Measurements from ENCODE around the gene CCDC154. TPM values are rescaled to one million over a fixed set of nuclear protein-coding genes. Genes with fewer than 3 reads are reported as not detected.

CCDC154 gene
- total and polyA plus RNA-seq, 2 donors (not counting 3 experiments of a cell fraction or from before 2014, with no cell fraction given) = 0.65 to 0.75 TPM

GRCh38 chr16:1433756-1434155 is 10.6 kb downstream of the CCDC154 start:
- ChIA-PET CTCF (no interaction called here), POLR2A (no interaction called here)
- H3K36me3 ChIP-seq (ENCODE audit: control insufficient read depth in 2 of 2, extremely low read depth in 1 of 2, insufficient read depth in 2 of 2, low read length in 2 of 2) = no peaks in the 10 kb centered on the region
- no peaks in the 10 kb centered on the region for H3K79me2 ChIP-seq (ENCODE audit: control insufficient read depth, insufficient read depth, low read length)
- no peak for TF ChIP-seq EZH2 (IDR thresholded peaks at IDR 0.05; ENCODE audit: borderline replicate concordance, low read depth, low read length, severe bottlenecking)
- no peak for TF ChIP-seq MAX (IDR thresholded peaks at IDR 0.05; ENCODE audit: insufficient read depth, insufficient read length)
- TF ChIP-seq POLR2A (IDR thresholded peaks at IDR 0.05; ENCODE audit: low read depth, low read length) = no peak
- TF ChIP-seq POLR2AphosphoS5 (IDR thresholded peaks at IDR 0.05; ENCODE audit: insufficient read depth, low read depth, low read length) = no peak
- no peak for TF ChIP-seq FOS (IDR thresholded peaks at IDR 0.05; ENCODE audit: borderline replicate concordance, insufficient read depth, low read length)
- no peak for TF ChIP-seq GATA2 (IDR thresholded peaks at IDR 0.05; ENCODE audit: insufficient read depth, insufficient read length, low read depth, low read length)
- TF ChIP-seq MYC (IDR thresholded peaks at IDR 0.05; ENCODE audit: low read depth, low read length) = no peak
- no peak for TF ChIP-seq JUN (IDR thresholded peaks at IDR 0.05; ENCODE audit: borderline replicate concordance, insufficient read depth, insufficient read length, low read depth)
- no peaks in the 10 kb centered on the region for H3K9me1 ChIP-seq (replicated peaks; ENCODE audit: control insufficient read depth, extremely low read depth, insufficient read depth, low read length)
- no peaks in the 10 kb centered on the region for H3K9me3 ChIP-seq (replicated peaks; ENCODE audit: control insufficient read depth, insufficient read depth, low read length)
- H3K4me1 ChIP-seq (ENCODE audit: control insufficient read depth, extremely low read depth, insufficient read depth, low read length) = no peaks in the 10 kb centered on the region
- FAIRE-seq (no peak), DNase-seq (ENCODE audit: low read depth, low spot score) (no peak)
- H3K9ac ChIP-seq (replicated peaks; ENCODE audit: extremely low read depth, insufficient read depth, low read length) = no peak overlapping the region
- no peak overlapping the region for H2AFZ ChIP-seq (ENCODE audit: low read depth, low read length)
- intact Hi-C loops (cut with micrococcal nuclease) (no loop called here), dilution Hi-C loops (cut with MboI; ENCODE audit: extremely low pct_ligation_motif_present, low sequenced_read_pairs) (no loop called here)
- H3K4me2 ChIP-seq (ENCODE audit: insufficient read depth, low read length) = no peak overlapping the region
- no TSS peak for BruUV-seq (replicated peaks)
- no peaks in the 10 kb centered on the region for H3K27me3 ChIP-seq (ENCODE audit: control insufficient read depth in 2 of 2, insufficient read depth in 2 of 2, low read length in 2 of 2)
- no peaks in the 10 kb centered on the region for H4K20me1 ChIP-seq (replicated peaks; ENCODE audit: control insufficient read depth, extremely low read depth, insufficient read depth, low read length)
- no peak overlapping the region for H3K4me3 ChIP-seq (replicated peaks in 1 of 3; ENCODE audit: insufficient read depth in 1 of 3, low read depth in 1 of 3, low read length in 3 of 3)
- no peak overlapping the region for H3K27ac ChIP-seq (ENCODE audit: insufficient read depth, low read depth, low read length)

DNA sequence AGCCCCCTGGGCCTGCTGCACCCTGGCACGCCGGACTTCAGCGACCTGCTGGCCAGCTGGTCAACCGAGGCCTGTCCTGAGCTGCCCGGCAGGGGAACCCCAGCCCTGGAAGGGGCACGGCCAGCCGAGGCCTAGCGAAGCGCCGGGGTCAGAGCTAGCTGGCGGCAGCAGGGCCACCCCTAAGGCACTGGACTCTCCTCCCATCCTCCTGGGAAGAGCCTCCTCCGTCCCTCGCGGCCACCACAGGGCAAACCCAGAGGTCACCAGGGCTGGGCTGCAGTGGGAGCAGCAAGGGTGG is 11.1 kb downstream of the CCDC154 start:
- Histone ChIP-seq H3K27me3 (ENCODE audit: control insufficient read depth in 2 of 2, insufficient read depth in 2 of 2, low read length in 2 of 2) (no peaks in the 10 kb centered on the region), H3K27ac (ENCODE audit: insufficient read depth, low read depth, low read length) (no peak overlapping the region), H3K4me2 (ENCODE audit: insufficient read depth, low read length) (no peak overlapping the region), H3K9ac (replicated peaks; ENCODE audit: extremely low read depth, insufficient read depth, low read length) (no peak overlapping the region), H2AFZ (ENCODE audit: low read depth, low read length) (no peak overlapping the region), H3K4me1 (ENCODE audit: control insufficient read depth, extremely low read depth, insufficient read depth, low read length) (no peaks in the 10 kb centered on the region), H3K9me1 (replicated peaks; ENCODE audit: control insufficient read depth, extremely low read depth, insufficient read depth, low read length) (no peaks in the 10 kb centered on the region), H3K36me3 (ENCODE audit: control insufficient read depth in 2 of 2, extremely low read depth in 1 of 2, insufficient read depth in 2 of 2, low read length in 2 of 2) (no peaks in the 10 kb centered on the region), H3K79me2 (ENCODE audit: control insufficient read depth, insufficient read depth, low read length) (no peaks in the 10 kb centered on the region), H3K9me3 (replicated peaks; ENCODE audit: control insufficient read depth, insufficient read depth, low read length) (no peaks in the 10 kb centered on the region), H4K20me1 (replicated peaks; ENCODE audit: control insufficient read depth, extremely low read depth, insufficient read depth, low read length) (no peaks in the 10 kb centered on the region), H3K4me3 (replicated peaks in 1 of 3; ENCODE audit: insufficient read depth in 1 of 3, low read depth in 1 of 3, low read length in 3 of 3) (no peak overlapping the region)
- no TSS peak for BruUV-seq (replicated peaks)
- ChIA-PET CTCF (no interaction called here), POLR2A (no interaction called here)
- TF ChIP-seq, protein P1, sequence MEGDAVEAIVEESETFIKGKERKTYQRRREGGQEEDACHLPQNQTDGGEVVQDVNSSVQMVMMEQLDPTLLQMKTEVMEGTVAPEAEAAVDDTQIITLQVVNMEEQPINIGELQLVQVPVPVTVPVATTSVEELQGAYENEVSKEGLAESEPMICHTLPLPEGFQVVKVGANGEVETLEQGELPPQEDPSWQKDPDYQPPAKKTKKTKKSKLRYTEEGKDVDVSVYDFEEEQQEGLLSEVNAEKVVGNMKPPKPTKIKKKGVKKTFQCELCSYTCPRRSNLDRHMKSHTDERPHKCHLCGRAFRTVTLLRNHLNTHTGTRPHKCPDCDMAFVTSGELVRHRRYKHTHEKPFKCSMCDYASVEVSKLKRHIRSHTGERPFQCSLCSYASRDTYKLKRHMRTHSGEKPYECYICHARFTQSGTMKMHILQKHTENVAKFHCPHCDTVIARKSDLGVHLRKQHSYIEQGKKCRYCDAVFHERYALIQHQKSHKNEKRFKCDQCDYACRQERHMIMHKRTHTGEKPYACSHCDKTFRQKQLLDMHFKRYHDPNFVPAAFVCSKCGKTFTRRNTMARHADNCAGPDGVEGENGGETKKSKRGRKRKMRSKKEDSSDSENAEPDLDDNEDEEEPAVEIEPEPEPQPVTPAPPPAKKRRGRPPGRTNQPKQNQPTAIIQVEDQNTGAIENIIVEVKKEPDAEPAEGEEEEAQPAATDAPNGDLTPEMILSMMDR (IDR thresholded peaks at IDR 0.05; ENCODE audit: extremely low read depth in 1 of 2, insufficient read depth in 1 of 2, low read depth in 1 of 2, low read length in 2 of 2) = no peak
- TF ChIP-seq POLR2A (IDR thresholded peaks at IDR 0.05; ENCODE audit: low read depth, low read length) = no peak
- TF ChIP-seq MYC (IDR thresholded peaks at IDR 0.05; ENCODE audit: low read depth, low read length) = no peak
- TF ChIP-seq GATA2 (IDR thresholded peaks at IDR 0.05; ENCODE audit: insufficient read depth, insufficient read length, low read depth, low read length) = no peak
- TF ChIP-seq POLR2AphosphoS5 (IDR thresholded peaks at IDR 0.05; ENCODE audit: insufficient read depth, low read depth, low read length) = no peak
- TF ChIP-seq MAX (IDR thresholded peaks at IDR 0.05; ENCODE audit: insufficient read depth, insufficient read length) = no peak
- no peak for TF ChIP-seq JUN (IDR thresholded peaks at IDR 0.05; ENCODE audit: borderline replicate concordance, insufficient read depth, insufficient read length, low read depth)
- no peak for TF ChIP-seq FOS (IDR thresholded peaks at IDR 0.05; ENCODE audit: borderline replicate concordance, insufficient read depth, low read length)
- no peak for TF ChIP-seq EZH2 (IDR thresholded peaks at IDR 0.05; ENCODE audit: borderline replicate concordance, low read depth, low read length, severe bottlenecking)
- intact Hi-C loops (cut with micrococcal nuclease) (no loop called here), dilution Hi-C loops (cut with MboI; ENCODE audit: extremely low pct_ligation_motif_present, low sequenced_read_pairs) (no loop called here)
- FAIRE-seq (no peak), DNase-seq (ENCODE audit: low read depth, low spot score) (no peak)

Measured in endothelial cell of umbilical vein (primary cell).